ENCODE measurements around the gene OLA1.
"Not testable (repeated sequence)": the region's sequence is repeated elsewhere in the genome, so short reads cannot be mapped to it uniquely, and the experiment has no call there.

Gene OLA1

GRCh38 chr2:174248187-174248997, at the start of gene OLA1:
Gene OLA1, minus strand, starts transcription at chr2:174248532. Its CDS starts 1,717 bp downstream, at chr2:174246815.
- peak; percentile 78 for DNase-seq (ENCODE audit: low read depth)

- DNase-seq (ENCODE audit: low read depth): no peak
These were observed 44.6 kb upstream of the OLA1 start for GRCh38 chr2:174292908-174293307.

GRCh38 chr2:174286172-174286571, 37.8 kb upstream of the OLA1 start:
- DNase-seq (ENCODE audit: low read depth): no peak

- no peak for DNase-seq (ENCODE audit: low read depth)
These were observed 34.1 kb upstream of the OLA1 start for GRCh38 chr2:174282441-174282840.

GRCh38 chr2:174281736-174282135, 33.4 kb upstream of the OLA1 start:
- no peak for DNase-seq (ENCODE audit: low read depth)

- DNase-seq (ENCODE audit: low read depth): no peak
These were observed 32.3 kb upstream of the OLA1 start for GRCh38 chr2:174280596-174280995.

GRCh38 chr2:174270263-174270662, 21.9 kb upstream of the OLA1 start:
- not testable (repeated sequence) for DNase-seq (ENCODE audit: low read depth)

- no peak for DNase-seq (ENCODE audit: low read depth)
These were observed 18.0 kb upstream of the OLA1 start for GRCh38 chr2:174266288-174266687.

- peak; percentile 83 for DNase-seq (ENCODE audit: low read depth)
These were observed 15.7 kb upstream of the OLA1 start for GRCh38 chr2:174263997-174264396.

- DNase-seq (ENCODE audit: low read depth): peak; percentile 26
These were observed 11.6 kb upstream of the OLA1 start for GRCh38 chr2:174259981-174260380.

- DNase-seq (ENCODE audit: low read depth): no peak
These were observed 5.9 kb upstream of the OLA1 start for GRCh38 chr2:174254267-174254666.

GRCh38 chr2:174248998-174249592, 763 bp upstream of the OLA1 start:
- no peak for DNase-seq (ENCODE audit: low read depth)

- no peak for DNase-seq (ENCODE audit: low read depth)
These were observed 702 bp downstream of the OLA1 start for GRCh38 chr2:174247474-174248186.

GRCh38 chr2:174246944-174247381, 1.4 kb downstream of the OLA1 start:
- no peak for DNase-seq (ENCODE audit: low read depth)

- not testable (repeated sequence) for DNase-seq (ENCODE audit: low read depth)
These were observed 2.7 kb downstream of the OLA1 start for GRCh38 chr2:174245628-174246027.

- DNase-seq (ENCODE audit: low read depth): no peak
These were observed 3.3 kb downstream of the OLA1 start for GRCh38 chr2:174245065-174245464.

GRCh38 chr2:174243812-174244211, 4.5 kb downstream of the OLA1 start:
- no peak for DNase-seq (ENCODE audit: low read depth)

- no peak for DNase-seq (ENCODE audit: low read depth)
These were observed 8.2 kb downstream of the OLA1 start for GRCh38 chr2:174240097-174240496.

- DNase-seq (ENCODE audit: low read depth): no peak
These were observed 11.9 kb downstream of the OLA1 start for GRCh38 chr2:174236429-174236828.

GRCh38 chr2:174235680-174236079, 12.7 kb downstream of the OLA1 start:
- DNase-seq (ENCODE audit: low read depth): no peak

- no peak for DNase-seq (ENCODE audit: low read depth)
These were observed 14.5 kb downstream of the OLA1 start for GRCh38 chr2:174233771-174234275.

GRCh38 chr2:174227748-174228147, 20.6 kb downstream of the OLA1 start:
- no peak for DNase-seq (ENCODE audit: low read depth)
